HG03354 (cell line): ENCODE measurements around the gene CPEB4.

ENCODE experiments used
- ATAC-seq: cut with Tn5 transposase; IDR thresholded peaks from one replicate; pipeline ENCODE4 v1.9.1; 2021; ENCODE audit warnings: mild to moderate bottlenecking; ENCODE audit not compliant: unreplicated experiment, poor library complexity, severe bottlenecking

The CPEB4 gene

GRCh38 chr5:173887610-173888472 lies at the start of gene CPEB4:
Gene CPEB4 (plus strand): TSS chr5:173888349. CDS start chr5:173889734, 1,385 bp downstream.
- ATAC-seq, result peak; percentile 96

- ATAC-seq, result no peak
These were observed 48.9 kb upstream of the CPEB4 start for GRCh38 chr5:173839117-173839713.

- ATAC-seq, result no peak
These were observed 47.8 kb upstream of the CPEB4 start for GRCh38 chr5:173840111-173840983.

GRCh38 chr5:173841710-173842109 lies 46.4 kb upstream of the CPEB4 start:
- no peak for ATAC-seq

GRCh38 chr5:173843794-173844193 lies 44.4 kb upstream of the CPEB4 start:
- ATAC-seq, result no peak

GRCh38 chr5:173845321-173845720 lies 42.8 kb upstream of the CPEB4 start:
- no peak for ATAC-seq

- ATAC-seq, result no peak
These were observed 41.1 kb upstream of the CPEB4 start for GRCh38 chr5:173846929-173847501.

GRCh38 chr5:173848986-173849596 lies 39.1 kb upstream of the CPEB4 start:
- ATAC-seq, result no peak

GRCh38 chr5:173849908-173850307 lies 38.2 kb upstream of the CPEB4 start:
- ATAC-seq, result no peak

- ATAC-seq, result no peak
These were observed 37.5 kb upstream of the CPEB4 start for GRCh38 chr5:173850659-173851058.

GRCh38 chr5:173851595-173852243 lies 36.4 kb upstream of the CPEB4 start:
- ATAC-seq, result no peak

- no peak for ATAC-seq
These were observed 35.3 kb upstream of the CPEB4 start for GRCh38 chr5:173852790-173853359.

GRCh38 chr5:173853370-173854131 lies 34.6 kb upstream of the CPEB4 start:
- ATAC-seq, result no peak

- no peak for ATAC-seq
These were observed 32.8 kb upstream of the CPEB4 start for GRCh38 chr5:173855162-173855994.

GRCh38 chr5:173855995-173856656 lies 32.0 kb upstream of the CPEB4 start:
- no peak for ATAC-seq

- no peak for ATAC-seq
These were observed 30.9 kb upstream of the CPEB4 start for GRCh38 chr5:173857234-173857633.
